Ecto neural progenitor cell (in vitro differentiated cells): ENCODE results near the gene NTN1.
A peak's percentile ranks its signal among the peaks of the same experiment; 100 is the strongest.

Experiments used
- DNase-seq: peaks from one replicate; pipeline ENCODE4 v3.0.0-alpha.2; 2018; ENCODE audit warnings: low spot score

The NTN1 gene

DNA sequence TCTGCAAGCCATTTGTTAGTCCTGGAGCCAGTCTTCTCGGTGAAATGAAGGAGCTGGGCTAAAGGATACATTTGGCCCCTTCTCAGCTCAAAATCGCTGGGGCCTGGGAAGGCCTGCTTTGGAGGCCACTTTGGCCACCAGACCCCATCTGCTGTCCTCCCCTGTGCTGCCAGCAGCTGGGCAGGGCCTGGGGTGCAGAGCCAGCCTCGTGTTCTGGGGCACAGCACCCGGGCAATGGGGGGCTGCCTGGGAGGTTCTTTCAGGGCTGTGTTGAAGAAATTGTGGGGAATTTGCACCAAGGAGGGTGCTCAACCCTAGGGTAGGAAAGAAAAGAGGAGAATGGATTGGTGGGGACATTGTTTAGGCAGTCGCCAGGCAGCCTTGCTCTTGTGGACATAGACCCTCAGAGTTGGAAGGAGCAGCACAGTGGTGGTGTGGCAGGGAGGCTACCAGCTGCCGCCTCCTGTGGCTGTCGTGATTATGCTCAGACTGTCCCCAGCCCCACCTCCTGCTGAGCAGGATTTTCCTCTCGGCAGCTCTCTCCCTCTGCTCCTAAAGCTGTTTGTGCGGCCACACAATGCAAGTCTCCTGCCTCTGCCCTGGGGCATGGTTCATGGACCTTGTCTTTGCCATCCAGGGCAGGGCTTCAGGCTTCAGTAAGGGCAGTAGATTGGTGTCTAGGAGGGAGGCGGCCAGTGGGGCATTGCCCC lies 174.8 kb downstream of the NTN1 start:
- DNase-seq, result peak; percentile 81

DNA sequence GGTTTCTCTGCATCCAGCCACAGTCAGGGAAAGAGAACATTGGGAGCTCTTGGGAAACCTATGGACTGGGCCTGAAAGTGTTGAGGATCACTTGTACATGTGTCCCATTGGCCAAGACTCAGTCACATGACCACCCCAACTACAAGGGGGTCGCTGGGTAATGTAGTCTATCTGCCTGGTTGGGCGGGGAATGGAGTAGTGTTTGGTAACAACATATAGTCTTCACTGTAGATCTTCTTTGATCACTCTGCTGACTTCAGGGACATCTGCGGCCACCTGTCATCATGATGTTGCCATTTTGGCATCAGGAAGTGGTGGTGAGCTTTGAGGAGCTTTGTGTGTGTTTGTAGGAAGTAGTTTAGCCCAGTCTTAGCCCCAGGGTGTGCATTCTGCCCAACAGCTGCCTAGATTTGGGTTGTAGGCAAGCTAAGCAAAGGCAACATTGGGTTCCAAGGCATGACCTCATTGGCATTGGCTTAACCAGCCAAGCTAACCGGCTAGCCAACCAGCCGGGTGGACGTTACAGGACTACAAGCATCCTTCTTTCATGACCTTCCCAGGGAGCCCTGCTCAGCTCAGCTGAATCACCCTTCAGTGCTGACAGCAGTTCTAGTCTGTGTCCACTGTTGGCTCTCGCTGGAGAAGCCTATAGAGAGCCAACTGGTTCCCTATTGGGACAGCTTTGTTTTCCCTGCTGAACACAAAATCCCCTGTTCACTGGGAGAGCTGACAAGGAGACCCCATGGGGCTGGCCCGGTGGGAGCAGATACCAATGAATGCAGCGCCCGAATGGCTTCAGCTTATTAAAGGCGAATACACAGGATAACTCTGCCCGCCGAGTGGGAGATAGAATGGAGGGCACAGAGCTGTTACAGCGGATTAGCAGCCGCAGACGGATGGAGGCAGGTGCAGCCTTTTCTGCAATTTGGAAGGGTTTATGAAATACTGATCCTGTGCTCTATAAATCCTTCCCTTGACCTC lies 178.6 kb downstream of the NTN1 start:
- DNase-seq, result no peak

DNA sequence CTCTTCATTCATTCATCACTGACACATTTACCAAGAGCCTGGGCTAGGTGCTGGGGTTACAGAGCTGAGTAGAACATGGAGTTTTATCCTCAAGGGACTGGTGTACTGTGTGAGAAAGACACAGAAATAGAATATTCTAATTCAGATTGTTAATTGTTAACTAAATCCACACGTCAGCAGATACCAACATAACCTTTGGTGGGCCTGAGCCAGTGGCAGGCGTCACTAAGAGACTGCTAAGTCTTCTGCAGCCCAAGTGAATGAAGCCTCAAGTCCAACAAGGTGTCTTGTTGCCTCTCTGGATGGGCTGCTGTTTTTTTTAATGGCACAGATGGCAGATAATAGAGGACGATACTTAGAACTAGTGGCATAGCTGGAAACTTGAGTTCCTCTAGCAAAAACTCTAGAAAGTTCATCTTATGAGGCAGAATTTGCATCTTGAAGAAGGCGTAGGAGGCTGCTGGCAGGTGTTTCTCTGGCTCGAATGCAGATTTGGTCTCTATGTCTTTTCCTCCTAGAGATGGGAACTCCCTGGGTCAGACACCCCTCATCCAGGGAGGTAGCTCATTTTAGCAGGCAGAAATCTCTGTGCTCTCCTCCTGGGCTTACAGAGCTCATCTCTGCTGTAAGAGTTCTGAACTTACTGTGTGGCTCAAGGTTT lies 179.5 kb downstream of the NTN1 start:
- DNase-seq, result no peak

DNA sequence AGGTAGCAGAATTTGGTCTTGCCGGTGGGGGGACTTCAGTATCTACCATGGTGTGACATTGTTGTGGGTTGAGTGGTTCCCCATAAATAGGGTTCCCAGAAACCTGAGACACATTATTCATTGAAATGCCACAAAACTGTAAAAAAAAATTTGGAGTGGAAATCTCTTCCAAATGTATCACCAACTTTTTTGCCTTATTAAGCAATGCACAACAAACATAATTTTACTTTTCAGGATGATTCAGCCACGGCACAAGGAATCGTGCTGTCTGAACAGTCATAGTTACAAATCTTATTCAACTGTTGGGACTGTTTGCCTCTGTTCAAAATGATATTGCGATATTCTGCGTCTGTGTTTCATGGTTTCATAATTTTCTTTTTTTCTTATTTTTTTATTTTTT lies 181.2 kb downstream of the NTN1 start:
- DNase-seq, result no peak

DNA sequence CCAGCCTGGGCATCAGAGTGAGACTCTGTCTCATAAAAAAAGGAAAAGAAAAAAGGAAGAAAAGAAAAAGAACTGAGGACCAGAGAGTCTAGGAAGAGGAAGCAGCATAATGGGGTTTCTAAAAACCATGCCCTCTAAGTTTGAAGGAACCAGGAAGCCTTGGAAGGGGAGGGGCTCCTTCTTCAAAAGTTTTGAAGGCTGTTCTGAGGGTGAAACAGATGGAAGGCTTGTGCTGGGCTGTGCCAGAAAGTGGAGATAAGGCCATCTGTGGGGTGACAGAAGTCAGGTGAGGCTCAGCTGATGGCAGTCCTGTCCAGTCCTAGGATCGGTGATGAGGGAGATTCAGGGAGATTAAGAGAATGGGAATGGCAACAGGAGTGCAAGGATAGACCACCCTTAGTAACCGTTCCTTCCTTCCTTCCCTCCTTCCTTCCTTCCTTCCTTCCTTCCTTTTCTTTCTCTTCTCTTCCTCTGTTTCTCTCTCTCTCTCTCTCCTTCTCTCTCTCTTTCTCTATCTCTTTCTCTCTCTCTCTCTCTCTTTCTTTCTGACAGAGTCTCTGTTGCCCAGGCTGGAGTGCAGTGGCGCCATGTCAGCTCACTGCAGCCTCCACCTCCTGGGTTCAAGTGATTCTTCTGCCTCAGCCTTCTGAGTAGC lies 182.6 kb downstream of the NTN1 start:
- no peak for DNase-seq

DNA sequence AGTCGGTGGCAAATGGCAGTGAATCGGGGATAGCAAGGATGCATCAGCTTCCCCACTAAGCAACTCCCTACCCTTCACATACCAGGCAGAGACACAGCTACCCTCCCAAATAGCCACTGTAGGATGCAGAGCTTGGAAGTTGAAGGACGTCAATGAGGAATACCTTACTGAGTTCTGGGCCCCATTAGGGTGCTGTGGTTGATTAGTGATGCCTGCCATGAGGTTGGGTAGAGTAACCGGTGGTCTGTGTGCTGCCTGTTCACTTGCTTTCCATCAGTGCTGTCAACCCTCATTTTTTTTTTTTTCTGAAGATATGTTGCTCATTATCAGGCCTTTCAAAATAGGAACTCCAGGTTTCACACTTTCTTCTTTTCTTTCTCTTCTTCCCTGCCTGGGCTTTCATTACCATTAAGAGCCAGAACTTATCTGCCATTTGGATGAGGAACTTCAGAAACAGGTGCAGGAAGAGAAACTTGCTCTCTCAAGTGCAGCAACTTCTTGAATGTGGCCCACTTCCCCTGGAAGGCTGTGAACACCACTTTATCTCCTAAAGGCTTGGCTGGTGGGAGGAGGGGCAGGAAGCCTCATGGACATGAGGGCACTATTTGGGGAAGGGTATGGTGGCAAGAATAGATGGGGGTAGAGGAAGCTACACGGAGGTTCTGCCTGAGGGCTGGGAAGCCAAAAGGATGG lies 183.5 kb downstream of the NTN1 start:
- DNase-seq, result no peak

DNA sequence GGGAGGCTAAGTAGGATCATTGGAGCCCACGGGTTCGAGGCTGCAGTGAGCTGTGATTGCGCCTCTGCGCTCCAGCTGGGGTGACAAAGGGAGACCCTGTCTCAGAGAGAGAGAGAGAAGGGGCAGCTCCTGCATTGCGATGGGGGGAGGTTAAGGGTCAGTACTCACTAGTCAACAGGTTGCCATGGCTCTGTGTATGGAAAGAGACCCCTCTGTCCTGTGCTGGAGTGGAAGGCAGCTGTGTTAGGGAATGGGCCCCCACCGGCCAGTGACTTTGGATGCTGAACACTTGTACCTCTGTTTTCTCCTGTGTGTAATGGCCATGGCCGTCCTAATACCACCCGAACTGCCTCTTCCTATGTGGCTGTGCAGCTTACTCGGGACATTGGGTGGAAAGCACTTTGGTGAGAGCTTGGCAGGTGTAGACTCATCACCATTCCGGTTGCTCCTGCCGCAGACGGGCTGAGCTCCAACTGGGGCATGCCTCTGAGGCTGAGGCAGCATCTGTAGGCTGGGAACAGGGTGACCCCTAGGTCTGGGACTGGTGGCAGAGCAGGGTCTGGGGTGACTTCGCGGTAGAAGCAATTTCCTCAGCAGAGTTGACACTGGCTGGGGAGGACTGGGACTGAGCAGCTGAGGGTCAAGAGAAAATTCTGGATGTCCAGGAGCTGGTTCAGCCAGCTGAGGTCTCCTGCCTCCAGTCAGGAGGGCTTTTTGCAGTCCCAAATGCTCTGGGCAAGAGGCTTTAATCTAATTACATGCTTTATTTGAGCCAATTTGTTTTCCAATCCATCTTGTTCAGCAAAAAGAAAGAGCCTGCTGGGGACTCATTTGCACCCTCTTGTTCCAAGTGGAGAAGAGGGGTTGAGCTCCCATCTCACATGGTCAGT lies 184.5 kb downstream of the NTN1 start:
- no peak for DNase-seq

DNA sequence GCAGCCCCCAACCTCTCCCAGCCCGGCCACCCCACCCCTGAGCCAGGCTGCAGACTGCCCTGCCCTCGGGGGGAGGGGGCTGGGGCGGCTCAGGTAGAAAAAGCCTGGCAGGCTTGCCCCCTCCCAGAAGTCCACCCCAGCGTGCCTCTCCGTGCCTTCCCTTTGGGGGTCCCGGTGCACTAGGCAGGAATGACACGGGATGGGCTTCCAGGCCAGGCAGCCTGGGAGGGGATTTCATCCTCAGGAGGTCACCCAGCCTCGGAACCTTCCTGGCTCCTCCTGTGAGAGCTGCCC lies 185.0 kb downstream of the NTN1 start:
- no peak for DNase-seq

DNA sequence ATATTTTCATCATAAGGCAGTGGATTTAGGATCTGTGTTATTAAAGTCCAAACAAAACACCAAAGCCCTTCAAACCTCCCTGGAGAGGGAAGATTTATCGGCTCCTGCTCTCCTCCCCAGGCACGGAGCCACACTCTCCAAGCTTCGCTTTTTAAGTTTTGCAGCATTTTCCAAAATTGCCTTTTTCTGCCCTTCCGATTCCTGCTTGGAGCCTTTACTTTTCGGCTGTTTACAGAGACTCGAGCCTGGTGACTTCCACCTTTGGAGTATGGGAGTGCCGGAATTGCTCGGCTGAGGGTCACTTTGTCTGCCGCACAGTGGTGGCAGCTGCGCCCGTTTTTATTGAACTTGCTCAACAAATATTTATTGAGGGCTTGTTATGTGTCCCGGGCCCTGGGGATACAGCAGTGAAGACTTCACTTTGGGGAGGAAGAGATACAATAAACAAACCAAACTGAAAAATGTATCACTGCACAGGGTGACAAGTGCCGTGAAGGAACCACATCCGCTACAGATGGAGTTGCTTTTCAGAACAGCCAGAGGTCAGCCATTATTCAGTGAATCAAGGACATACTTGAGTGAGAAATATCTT lies 185.5 kb downstream of the NTN1 start:
- no peak for DNase-seq

DNA sequence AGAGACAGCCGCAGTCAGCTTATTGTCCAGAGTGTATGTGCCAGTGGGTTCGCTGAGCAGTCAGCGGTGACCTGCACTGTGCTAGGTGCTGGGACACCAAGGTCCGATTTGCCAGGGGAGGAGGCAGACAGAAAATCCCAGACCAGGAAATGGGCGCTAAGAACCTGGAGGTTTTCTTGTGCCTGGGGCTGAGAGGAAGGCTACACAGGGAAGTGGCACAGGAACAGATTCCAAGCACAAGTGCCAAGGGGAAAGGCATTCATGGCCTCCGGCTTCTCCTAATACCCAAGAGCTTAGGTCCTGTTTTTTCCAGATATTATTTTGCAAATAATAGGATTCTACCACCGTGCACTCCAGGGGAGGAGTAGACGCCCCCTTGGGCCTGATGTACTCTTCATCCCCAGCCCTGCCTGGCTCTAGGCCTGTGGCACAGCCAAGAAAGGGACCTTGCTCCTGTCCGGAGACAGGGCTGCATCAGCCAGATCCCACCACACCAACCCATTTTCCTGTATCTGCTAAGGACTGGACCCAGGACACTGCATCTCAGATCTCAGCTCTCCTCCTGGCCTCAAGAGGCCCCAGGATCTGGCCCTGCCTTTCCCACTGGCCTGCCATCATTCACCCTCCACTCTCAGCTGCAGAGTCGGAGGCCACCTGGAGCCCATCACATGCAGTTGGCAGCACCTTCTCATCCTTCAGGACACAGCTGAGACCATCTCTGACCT lies 187.2 kb downstream of the NTN1 start:
- no peak for DNase-seq

DNA sequence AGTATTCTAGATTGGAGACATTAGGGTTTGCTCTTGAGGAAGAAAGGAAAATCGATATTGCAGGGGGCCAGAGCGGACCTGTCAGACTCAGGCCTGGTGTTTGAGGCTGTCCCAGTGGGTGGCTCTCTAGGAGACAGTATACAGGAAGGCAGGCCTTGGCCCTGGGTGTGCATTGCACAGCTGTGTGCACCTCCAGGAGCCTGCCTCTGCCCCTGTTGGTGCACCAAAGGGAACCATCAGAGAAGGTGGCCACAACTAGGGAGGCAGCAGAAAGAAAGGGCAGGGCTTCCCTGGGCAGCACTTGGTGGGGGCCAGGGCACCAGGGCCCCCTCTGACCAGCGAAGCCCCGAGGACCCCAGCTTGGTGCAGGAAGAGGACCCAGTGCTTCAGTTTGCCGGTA lies 188.0 kb downstream of the NTN1 start:
- DNase-seq, result no peak

DNA sequence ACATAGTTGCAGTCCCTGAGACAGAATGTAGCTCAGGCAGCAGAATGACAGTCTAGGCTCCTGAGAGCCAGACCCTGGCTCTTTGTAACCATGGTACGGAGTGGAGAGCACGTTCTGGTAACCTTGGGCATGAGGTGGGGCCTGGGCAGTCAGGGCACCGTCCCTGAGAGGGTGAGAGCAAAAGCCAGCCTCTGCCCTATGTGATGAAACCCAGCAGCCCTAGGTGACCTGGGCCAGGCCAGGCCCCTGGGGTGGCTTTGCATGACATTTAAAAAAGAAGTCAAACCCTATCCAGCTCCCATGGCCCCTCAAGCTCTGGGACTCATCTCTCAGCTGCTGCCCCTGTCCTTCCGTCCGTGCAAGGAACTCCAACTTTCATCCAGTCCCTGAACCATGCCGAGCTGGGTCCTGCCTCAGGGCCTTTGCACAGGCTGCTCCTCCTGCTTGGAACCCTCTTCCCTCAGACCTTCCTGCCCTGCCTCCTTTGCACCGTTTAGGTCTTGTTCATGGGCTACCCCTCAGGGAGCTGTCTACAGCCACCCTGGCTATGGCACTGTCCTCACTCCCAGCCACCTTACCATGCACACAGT lies 188.6 kb downstream of the NTN1 start:
- no peak for DNase-seq

DNA sequence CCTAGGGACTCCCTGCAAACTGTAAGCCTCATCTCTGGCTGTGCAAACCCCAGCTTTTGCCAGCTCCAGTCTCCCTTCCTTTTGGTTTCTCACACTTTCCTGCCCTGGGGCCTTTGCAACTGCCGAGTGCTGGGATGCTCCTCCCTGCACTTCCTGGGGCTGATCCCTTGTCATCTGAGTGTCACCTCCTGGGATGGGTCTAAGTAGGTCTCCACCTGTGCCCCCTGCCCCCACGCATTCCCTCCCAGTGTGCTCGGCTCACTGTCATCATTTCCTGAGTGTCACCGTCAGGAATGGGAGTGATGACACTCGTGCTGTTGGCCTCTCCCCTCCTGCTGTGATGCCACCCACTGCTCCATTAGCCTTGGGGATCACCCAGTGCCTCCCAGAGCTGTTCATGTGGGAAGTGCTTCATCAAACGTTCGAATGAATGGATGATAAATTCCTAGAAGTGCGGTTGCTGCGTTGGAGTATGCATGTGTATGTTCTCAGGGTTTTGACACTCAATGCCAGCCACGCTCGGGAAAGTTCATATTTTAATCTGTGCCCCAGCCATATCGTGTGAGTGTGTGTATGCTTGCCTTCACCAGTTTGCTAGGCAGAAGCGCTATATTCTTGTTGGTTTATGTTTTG lies 189.9 kb downstream of the NTN1 start:
- no peak for DNase-seq

DNA sequence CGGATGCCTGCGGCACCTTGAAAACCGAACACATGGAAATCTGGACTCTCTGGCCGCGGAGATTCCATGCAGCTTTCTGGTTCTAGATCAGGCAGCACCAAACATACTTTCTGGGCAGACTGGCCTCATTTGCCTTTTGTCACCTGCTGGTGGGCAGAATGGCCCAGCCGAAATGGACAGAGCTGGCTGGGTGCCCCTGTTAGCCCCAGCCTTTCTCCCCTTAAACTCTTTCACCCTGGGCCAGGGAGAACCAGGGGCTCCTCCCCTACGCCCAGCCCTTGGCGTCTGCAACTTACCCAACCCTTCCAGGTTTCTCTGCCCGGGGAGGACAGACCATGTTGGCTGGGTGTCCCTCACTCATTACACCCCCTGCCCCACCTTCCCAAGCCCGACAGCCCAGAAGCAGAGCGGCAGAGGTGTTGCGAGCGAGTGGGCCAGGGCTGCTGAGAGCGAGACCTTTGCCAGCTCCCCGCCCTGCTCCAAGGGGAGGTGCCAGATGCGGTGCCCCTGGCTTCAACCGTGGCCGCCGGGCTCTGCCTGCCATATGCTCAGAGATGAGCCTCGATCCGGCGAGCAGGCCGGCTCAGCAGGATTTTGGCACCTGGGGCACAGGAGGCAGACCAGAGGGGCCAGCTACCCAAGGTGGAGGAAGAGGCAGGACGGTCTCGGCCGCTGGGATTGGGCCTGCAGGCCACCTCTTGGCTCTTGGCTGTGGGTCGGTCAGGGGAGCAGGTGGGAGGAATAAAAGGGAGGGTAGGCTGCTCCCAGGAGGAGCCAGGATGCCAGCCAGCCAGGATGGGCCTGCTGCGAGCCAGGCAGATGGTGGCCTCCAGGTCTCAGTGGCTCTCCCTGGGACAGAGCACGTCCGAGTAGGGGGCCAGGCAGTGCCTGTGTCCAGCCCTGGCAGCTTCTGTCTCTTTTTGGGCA lies 191.3 kb downstream of the NTN1 start:
- no peak for DNase-seq

DNA sequence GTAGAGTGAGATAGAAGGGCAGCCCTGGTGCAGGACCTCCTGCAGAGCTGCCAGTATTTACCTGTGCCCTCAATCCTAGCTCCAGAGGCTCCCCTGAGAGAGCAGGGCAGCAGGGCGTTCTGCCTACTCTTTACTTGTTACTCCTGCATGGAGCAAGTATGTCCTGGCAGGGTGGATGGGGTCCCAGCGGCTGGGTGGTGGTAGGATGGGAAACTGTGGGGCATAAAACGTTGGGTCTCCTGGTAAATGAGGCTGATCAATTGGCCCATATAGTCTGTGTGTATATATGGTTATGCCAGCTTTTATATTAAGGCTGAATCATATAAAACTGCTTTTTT lies 192.0 kb downstream of the NTN1 start:
- no peak for DNase-seq

DNA sequence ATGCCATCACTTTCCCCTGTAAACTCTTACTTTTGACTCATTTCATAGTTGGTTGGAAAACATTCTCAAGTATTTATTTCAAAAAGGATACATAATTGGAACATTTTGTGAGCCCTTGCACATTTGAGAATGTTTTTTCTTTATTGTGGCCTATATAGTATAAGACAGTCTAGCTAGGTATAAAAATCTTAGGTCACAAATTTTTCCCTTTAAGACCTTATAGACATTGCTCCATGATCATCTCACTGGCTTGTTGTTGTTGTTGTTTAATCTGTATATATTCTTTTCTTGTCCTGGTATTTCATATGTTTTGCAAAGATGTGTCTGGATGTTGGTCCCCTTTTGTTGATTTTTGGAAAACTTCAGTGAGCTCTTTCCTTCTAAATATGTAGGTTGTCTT lies 194.2 kb downstream of the NTN1 start:
- DNase-seq, result no peak

DNA sequence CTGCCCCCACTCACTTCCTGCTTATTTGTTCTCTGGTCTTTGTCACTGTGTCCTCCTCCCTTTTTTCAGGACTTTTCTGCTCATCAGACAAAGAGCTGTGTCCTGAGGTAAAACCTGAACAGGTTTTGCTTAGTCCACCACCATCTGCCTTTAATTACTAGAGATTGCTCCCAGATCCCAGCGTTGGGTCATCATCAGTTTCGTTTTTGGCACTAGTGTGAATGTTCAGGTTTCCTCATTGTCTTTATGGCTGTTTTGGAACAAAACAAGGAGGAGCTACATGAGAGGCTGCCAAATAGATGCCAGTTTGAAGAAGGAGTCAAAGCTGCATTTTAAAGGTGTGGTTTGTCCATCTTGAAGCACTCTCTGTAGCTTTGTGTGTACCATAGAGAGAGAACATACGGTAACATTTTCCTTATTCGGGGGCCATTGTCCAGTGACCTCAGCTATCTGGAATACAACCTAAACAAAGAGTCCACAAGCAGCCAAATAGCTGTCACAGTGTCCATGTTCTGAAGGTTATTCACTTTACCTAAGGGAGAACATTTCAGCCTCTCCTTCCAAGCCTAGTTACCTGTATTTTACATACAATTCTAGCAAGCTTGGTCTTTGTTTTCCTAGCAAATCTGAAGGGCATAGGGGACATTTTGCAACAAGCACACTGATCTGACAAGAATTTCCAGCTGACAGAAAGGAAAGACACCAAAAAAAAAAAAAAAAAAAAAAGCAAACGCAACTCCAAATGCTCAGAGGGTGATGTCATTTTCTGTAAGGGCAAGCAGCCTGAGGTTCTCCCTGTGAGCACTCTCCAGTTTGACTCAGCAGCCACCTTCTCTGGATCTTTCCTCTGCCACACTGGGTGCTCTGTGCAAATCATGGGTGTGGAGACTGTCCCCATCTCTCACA lies 196.1 kb downstream of the NTN1 start:
- no peak for DNase-seq
